CD4-positive, alpha-beta T cell (primary cell): Measurements from ENCODE around the gene ITPRIPL1. TPM values are rescaled to one million over a fixed set of nuclear protein-coding genes. Genes with fewer than 3 reads are reported as not detected.

Experiments used
- ATAC-seq: fragments of 200-7000 bp; cut with Tn5 transposase; one replicate; pipeline ENCODE4 v1.10.0; 2022; ENCODE audit warnings: mild to moderate bottlenecking; ENCODE audit not compliant: poor library complexity
- CTCF ChIA-PET: fragments of 350-600 bp; sonication (Branson Sonifier 250); formaldehyde crosslinking; loops from one replicate; lab custom pipeline; 2021; ENCODE audit warnings: antibody characterized with exemption, inconsistent platforms; lab: Charles Lee
- POLR2A ChIA-PET: fragments of 350-600 bp; sonication (Branson Sonifier 250); formaldehyde crosslinking; loops from one replicate; lab custom pipeline; 2021; ENCODE audit warnings: antibody characterized with exemption, inconsistent platforms; lab: Charles Lee
- DNase-seq, 14 experiments: peaks; one replicate each; pipeline ENCODE4 v3.0.0-alpha.2; 2013 to 2020; ENCODE audit warnings: mixed read lengths in 2 of 14
- H3K27ac ChIP-seq, 2 donors: one replicate each; pipeline versions ENCODE4 v1.5.1 to v1.7.0; 2013; ENCODE audit warnings: low read length in 2 of 2, low read depth in 1 of 2, mild to moderate bottlenecking in 1 of 2
- H3K27me3 ChIP-seq, 2 experiments: 1 replicate in 1 of 2; 2 replicates in 1 of 2; pipeline versions ENCODE4 v1.6.1 to v1.7.0; 2013; ENCODE audit warnings: low read length in 2 of 2, control low read depth in 1 of 2, mild to moderate bottlenecking in 1 of 2, moderate library complexity in 1 of 2; ENCODE audit not compliant: insufficient read depth in 2 of 2, control insufficient read depth in 1 of 2
- H3K36me3 ChIP-seq: one replicate; pipeline ENCODE4 v1.6.1; 2013; ENCODE audit warnings: low read length, control low read depth; ENCODE audit not compliant: insufficient read depth
- H3K4me1 ChIP-seq: one replicate; pipeline ENCODE4 v1.6.1; 2013; ENCODE audit warnings: low read length, control low read depth; ENCODE audit not compliant: insufficient read depth
- H3K4me3 ChIP-seq: one replicate; pipeline ENCODE4 v1.5.1; 2013; ENCODE audit warnings: mild to moderate bottlenecking, low read length, moderate library complexity
- H3K9me3 ChIP-seq, 2 experiments: 1 replicate in 1 of 2; 2 replicates in 1 of 2; pipeline versions ENCODE4 v1.6.1 to v1.7.0; 2013; ENCODE audit warnings: low read length in 2 of 2, mild to moderate bottlenecking in 2 of 2, control low read depth in 1 of 2, moderate library complexity in 1 of 2; ENCODE audit not compliant: control insufficient read depth in 1 of 2, insufficient read depth in 1 of 2
- H3K27ac Mint-ChIP-seq: one replicate; pipeline ENCODE4 v1.8.0; 2020; ENCODE audit warnings: mixed read lengths
- H3K27me3 Mint-ChIP-seq: one replicate; pipeline ENCODE4 v1.8.0; 2021; ENCODE audit warnings: mixed read lengths
- H3K36me3 Mint-ChIP-seq: one replicate; pipeline ENCODE4 v1.8.0; 2021; ENCODE audit warnings: low read depth, mixed read lengths
- H3K4me1 Mint-ChIP-seq: one replicate; pipeline ENCODE4 v1.8.0; 2021; ENCODE audit warnings: low read depth, mixed read lengths
- H3K4me3 Mint-ChIP-seq: one replicate; pipeline ENCODE4 v1.8.0; 2020; ENCODE audit warnings: mild to moderate bottlenecking, mixed read lengths
- H3K9me3 Mint-ChIP-seq: one replicate; pipeline ENCODE4 v1.8.0; 2020; ENCODE audit warnings: mixed read lengths
- CTCF ChIP-seq: fragments of 200-600 bp; IDR thresholded peaks from one replicate; pipeline ENCODE4 v1.8.0; 2022; ENCODE audit warnings: antibody characterized with exemption, mild to moderate bottlenecking
- intact Hi-C, 2 experiments: fragments of 100-400 bp; cut with DNase I in 1 of 2; cut with micrococcal nuclease in 1 of 2; formaldehyde crosslinking; loops; one replicate each; pipeline versions ENCODE4 v1.15.1 to v1.9.0; 2023 to 2025; cut with DNase I, micrococcal nuclease
- total RNA-seq, 174 experiments: library from RNA in 2 of 174; stranded (reverse) in 2 of 174; gene quantifications; one replicate each; pipeline ENCODE4 v1.2.3 and lab custom pipeline; 2021 to 2026

ITPRIPL1 gene
- total RNA-seq, 2 experiments from 2014 or later: 5.1 to 5.7 TPM

GRCh38 chr2:96342085-96342484, 17.0 kb downstream of the ITPRIPL1 start:
- DNase-seq: peak in 10 of 14 experiments; percentile 28 to 81 (median 39)
- CTCF ChIA-PET: interaction anchor here (1.7 kb wide), 1 partner anchor 65 kb away, joined by 4 read pairs; no protein-coding TSS in a partner anchor
- H3K4me1 ChIP-seq: peaks cover 31% of the 10 kb centered on the region
- no peaks in the 10 kb centered on the region for H3K9me3 Mint-ChIP-seq
- no peak overlapping the region for H3K4me3 ChIP-seq
- H3K27ac ChIP-seq: peak overlapping the region in 1 of 2 donors; percentile 69
- no peaks in the 10 kb centered on the region for H3K36me3 Mint-ChIP-seq
- H3K27me3 ChIP-seq: no peaks in the 10 kb centered on the region
- POLR2A ChIA-PET: interaction anchor here (1.0 to 1.9 kb wide), 4 partner anchors 17 to 65 kb away, joined by 3 to 5 read pairs (median 4); partner anchors contain the start of genes ITPRIPL1 and SNRNP200
- H3K4me1 Mint-ChIP-seq: peaks cover 29% of the 10 kb centered on the region
- no peaks in the 10 kb centered on the region for H3K36me3 ChIP-seq
- H3K27ac Mint-ChIP-seq: peak overlapping the region; percentile 75
- H3K4me3 Mint-ChIP-seq: peak overlapping the region; percentile 36
- H3K27me3 Mint-ChIP-seq: no peaks in the 10 kb centered on the region
- no peak for TF ChIP-seq CTCF
- ATAC-seq: peak; percentile 66
- intact Hi-C loops: no loop called here
- no peaks in the 10 kb centered on the region for H3K9me3 ChIP-seq

DNA sequence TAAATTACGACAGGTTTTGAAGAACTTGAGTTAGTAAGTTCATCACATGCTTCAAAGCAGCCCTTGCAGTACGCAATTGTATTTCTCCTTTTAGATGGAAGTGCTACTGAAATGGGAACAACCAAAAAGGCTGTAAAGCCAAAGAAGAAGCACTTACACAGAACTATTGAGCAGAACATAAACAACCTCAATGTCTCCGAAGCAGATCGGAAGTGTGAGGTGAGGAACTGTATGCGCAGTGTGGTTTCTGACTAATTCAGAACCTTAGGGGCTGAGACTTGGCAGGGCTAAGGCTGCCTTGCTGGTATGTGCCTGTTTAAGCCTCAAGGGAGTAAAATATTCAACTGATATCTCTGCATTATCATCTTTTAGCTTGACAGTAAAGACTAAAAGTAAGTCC, 18.9 kb downstream of the ITPRIPL1 start:
- DNase-seq (peak in 11 of 14 experiments; percentile 27 to 84 (median 42)), ATAC-seq (peak; percentile 84)
- Mint-ChIP-seq H3K36me3 (no peaks in the 10 kb centered on the region), H3K27me3 (no peaks in the 10 kb centered on the region), H3K4me3 (no peak overlapping the region), H3K27ac (peak overlapping the region; percentile 80), H3K4me1 (peaks cover 29% of the 10 kb centered on the region), H3K9me3 (no peaks in the 10 kb centered on the region)
- H3K4me1 ChIP-seq: peaks cover 31% of the 10 kb centered on the region
- intact Hi-C loops: loop anchor here in 1 of 2 experiments (2.0 kb wide), 1 partner anchor 39 kb away; the partner anchor contains the start of gene SNRNP200
- ChIA-PET CTCF (interaction anchor here (1.4 to 2.9 kb wide), 5 partner anchors 8 to 202 kb away, joined by 3 to 18 read pairs (median 9); partner anchors contain the start of genes ITPRIPL1 and NCAPH), POLR2A (interaction anchor here (1.0 to 2.4 kb wide), 5 partner anchors 9 to 194 kb away, joined by 5 to 12 read pairs (median 6); partner anchors contain the start of genes ITPRIPL1, NCAPH and SNRNP200)
- TF ChIP-seq CTCF: no peak
- peak overlapping the region in 1 of 2 donors; percentile 49 for H3K27ac ChIP-seq
- no peaks in the 10 kb centered on the region for H3K9me3 ChIP-seq
- no peak overlapping the region for H3K4me3 ChIP-seq
- no peaks in the 10 kb centered on the region for H3K36me3 ChIP-seq
- no peaks in the 10 kb centered on the region for H3K27me3 ChIP-seq

DNA sequence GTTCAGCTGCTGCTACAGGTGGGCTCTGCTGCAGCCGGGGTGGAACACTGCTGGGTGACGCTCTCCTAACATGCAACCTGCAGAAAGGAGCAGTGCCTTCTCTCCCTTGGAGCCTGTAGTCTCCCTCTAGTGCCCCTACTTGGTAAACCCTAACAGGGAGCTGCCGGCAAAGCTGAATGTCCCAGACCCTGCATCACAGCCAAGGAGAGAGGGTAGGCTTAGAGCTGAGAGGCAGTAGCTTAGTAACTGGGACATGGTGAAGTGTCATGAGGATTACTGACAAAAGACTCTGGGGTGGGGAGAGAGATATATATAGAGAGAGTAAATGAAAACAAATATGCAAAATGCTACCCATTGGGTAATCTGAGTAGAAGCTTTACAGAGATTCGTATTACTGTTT, 20.3 kb downstream of the ITPRIPL1 start:
- DNase-seq: peak in 4 of 14 experiments; percentile 29 to 63 (median 50)
- no peaks in the 10 kb centered on the region for H3K36me3 Mint-ChIP-seq
- H3K27me3 Mint-ChIP-seq: no peaks in the 10 kb centered on the region
- peaks cover 29% of the 10 kb centered on the region for H3K4me1 Mint-ChIP-seq
- no peak overlapping the region for H3K4me3 Mint-ChIP-seq
- no peaks in the 10 kb centered on the region for H3K27me3 ChIP-seq
- peak; percentile 22 for TF ChIP-seq CTCF
- POLR2A ChIA-PET: interaction anchor here (0.7 to 2.4 kb wide), 3 partner anchors 10 to 40 kb away, joined by 6 to 12 read pairs (median 8); partner anchors contain the start of genes ITPRIPL1, NCAPH and SNRNP200
- H3K4me3 ChIP-seq: no peak overlapping the region
- H3K9me3 ChIP-seq: no peaks in the 10 kb centered on the region
- CTCF ChIA-PET: interaction anchor here (0.7 to 2.9 kb wide), 8 partner anchors 9 to 62 kb away, joined by 3 to 18 read pairs (median 6); partner anchors contain the start of genes ITPRIPL1, NCAPH and SNRNP200
- peak overlapping the region; percentile 80 for H3K27ac Mint-ChIP-seq
- peaks cover 31% of the 10 kb centered on the region for H3K4me1 ChIP-seq
- H3K27ac ChIP-seq: peak overlapping the region in 1 of 2 donors; percentile 8
- intact Hi-C loops: loop anchor here in 1 of 2 experiments (2.0 kb wide), 1 partner anchor 41 kb away; the partner anchor contains the start of gene SNRNP200
- H3K36me3 ChIP-seq: no peaks in the 10 kb centered on the region
- H3K9me3 Mint-ChIP-seq: no peaks in the 10 kb centered on the region
- ATAC-seq: peak; percentile 22
